Endothelial cell of umbilical vein (primary cell): ENCODE data around the gene POU3F3. TPM values are rescaled to one million over a fixed set of nuclear protein-coding genes. Genes with fewer than 3 reads are reported as not detected.

Source experiments
- BruUV-seq: library from RNA; stranded (reverse); fragments of 400-500 nt; replicated peaks from 2 replicates; lab custom pipeline; 2021; lab: Mats Ljungman, UMichigan
- CTCF ChIA-PET: fragments of 300-600, 350-600 bp; sonication (Branson Sonifier 250); formaldehyde crosslinking; loops from one replicate; lab custom pipeline; 2021; ENCODE audit warnings: antibody characterized with exemption, inconsistent platforms; lab: Charles Lee
- POLR2A ChIA-PET: fragments of 300-600, 350-600 bp; sonication (Branson Sonifier 250); formaldehyde crosslinking; loops from one replicate; lab custom pipeline; 2021; ENCODE audit warnings: antibody characterized with exemption, inconsistent platforms; lab: Charles Lee
- DNase-seq: peaks from one replicate; pipeline ENCODE4 v3.0.0-alpha.2; 2011; ENCODE audit warnings: low read depth, low spot score
- FAIRE-seq: peaks from 2 replicates; lab custom pipeline; 2011; peaks lifted over from hg19 to GRCh38; lab: Jason Lieb, UNC
- H2AFZ ChIP-seq: 2 replicates; pipeline ENCODE4 v1.6.0; 2012; ENCODE audit warnings: low read depth, low read length, control low read depth, inconsistent platforms
- H3K27ac ChIP-seq: 2 replicates; pipeline ENCODE4 v1.5.1; 2011; ENCODE audit warnings: low read depth, mild to moderate bottlenecking, control low read depth, low read length, moderate library complexity; ENCODE audit not compliant: insufficient read depth
- H3K27me3 ChIP-seq, 2 experiments: 2 replicates each; pipeline versions ENCODE4 v1.6.0 to v1.6.1; 2011; ENCODE audit warnings: low read length in 2 of 2, mixed read lengths in 1 of 2; ENCODE audit not compliant: control insufficient read depth in 2 of 2, insufficient read depth in 2 of 2
- H3K36me3 ChIP-seq, 2 experiments: 2 replicates in 1 of 2; 3 replicates in 1 of 2; pipeline ENCODE4 v1.5.1; 2011; ENCODE audit warnings: low read length in 2 of 2, mild to moderate bottlenecking in 1 of 2, moderate library complexity in 1 of 2; ENCODE audit not compliant: control insufficient read depth in 2 of 2, insufficient read depth in 2 of 2; ENCODE audit errors: extremely low read depth in 1 of 2
- H3K4me1 ChIP-seq: 3 replicates; pipeline ENCODE4 v1.5.1; 2011; ENCODE audit warnings: mild to moderate bottlenecking, low read length; ENCODE audit not compliant: control insufficient read depth, insufficient read depth; ENCODE audit errors: extremely low read depth
- H3K4me2 ChIP-seq: 2 replicates; pipeline ENCODE4 v1.6.1; 2011; ENCODE audit warnings: low read length, control low read depth, mixed read lengths; ENCODE audit not compliant: insufficient read depth
- H3K4me3 ChIP-seq, 3 experiments: fragments of 200-600 bp in 1 of 3; sonication (generic), shearing (Covaris generic) in 1 of 3; replicated peaks in 1 of 3; 2 replicates each; pipeline ENCODE4 v1.5.1; 2011 to 2016; ENCODE audit warnings: control low read depth in 3 of 3, low read length in 3 of 3, mild to moderate bottlenecking in 2 of 3, inconsistent platforms in 1 of 3, low read depth in 1 of 3, moderate library complexity in 1 of 3; ENCODE audit not compliant: insufficient read depth in 1 of 3
- H3K79me2 ChIP-seq: 2 replicates; pipeline ENCODE4 v1.6.0; 2012; ENCODE audit warnings: low read length, inconsistent platforms; ENCODE audit not compliant: control insufficient read depth, insufficient read depth
- H3K9ac ChIP-seq: replicated peaks from 2 replicates; pipeline ENCODE3; 2011; ENCODE audit warnings: low read length, control low read depth; ENCODE audit not compliant: insufficient read depth; ENCODE audit errors: extremely low read depth
- H3K9me1 ChIP-seq: replicated peaks from 3 replicates; pipeline ENCODE4 v1.6.0; 2011; ENCODE audit warnings: mild to moderate bottlenecking, low read length; ENCODE audit not compliant: control insufficient read depth, insufficient read depth; ENCODE audit errors: extremely low read depth
- H3K9me3 ChIP-seq: replicated peaks from 2 replicates; pipeline ENCODE4 v1.5.1; 2012; ENCODE audit warnings: low read length, inconsistent platforms; ENCODE audit not compliant: control insufficient read depth, insufficient read depth
- H4K20me1 ChIP-seq: replicated peaks from 2 replicates; pipeline ENCODE3; 2011; ENCODE audit warnings: mild to moderate bottlenecking, low read length; ENCODE audit not compliant: control insufficient read depth, insufficient read depth; ENCODE audit errors: extremely low read depth
- EZH2 ChIP-seq: IDR thresholded peaks from 2 replicates; pipeline ENCODE4 v1.6.1; 2012; ENCODE audit warnings: borderline replicate concordance, low read depth, mild to moderate bottlenecking, moderate library complexity, low read length, inconsistent platforms; ENCODE audit not compliant: severe bottlenecking
- FOS ChIP-seq: IDR thresholded peaks from 2 replicates; pipeline ENCODE4 v1.6.1; 2011; ENCODE audit warnings: mild to moderate bottlenecking, low read length, moderate library complexity, borderline replicate concordance; ENCODE audit not compliant: insufficient read depth
- GATA2 ChIP-seq: IDR thresholded peaks from 2 replicates; pipeline ENCODE4 v1.7.0; 2011; ENCODE audit warnings: low read depth, mild to moderate bottlenecking, moderate library complexity, mixed read lengths, low read length; ENCODE audit not compliant: insufficient read length, insufficient read depth
- JUN ChIP-seq: IDR thresholded peaks from 2 replicates; pipeline ENCODE4 v1.6.1; 2011; ENCODE audit warnings: borderline replicate concordance, low read depth; ENCODE audit not compliant: insufficient read length, insufficient read depth
- MYC ChIP-seq: IDR thresholded peaks from one replicate; pipeline ENCODE4 v1.6.1; 2011; ENCODE audit warnings: mild to moderate bottlenecking, low read depth, low read length
- POLR2A ChIP-seq: IDR thresholded peaks from 2 replicates; pipeline ENCODE4 v1.6.1; 2012; ENCODE audit warnings: low read depth, mild to moderate bottlenecking, control low read depth, low read length
- POLR2AphosphoS5 ChIP-seq: IDR thresholded peaks from 2 replicates; pipeline ENCODE4 v1.6.1; 2012; ENCODE audit warnings: low read depth, mild to moderate bottlenecking, control low read depth, low read length, moderate library complexity; ENCODE audit not compliant: insufficient read depth
- dilution Hi-C: fragments of 300-500 bp; cut with MboI; formaldehyde crosslinking; loops from one replicate; pipeline ENCODE4 v1.15.0; 2019; ENCODE audit warnings: low sequenced_read_pairs; ENCODE audit not compliant: extremely low pct_ligation_motif_present
- intact Hi-C: fragments of 100-400 bp; cut with micrococcal nuclease; formaldehyde crosslinking; loops from one replicate; pipeline ENCODE4 v1.10.0; 2022
- polyA plus RNA-seq, 4 experiments: library from polyadenylated mRNA; depleted of rRNA in 3 of 4; stranded (reverse) in 3 of 4; unstranded in 1 of 4; fragments of >200 nt; gene quantifications; 2 replicates each; pipeline versions ENCODE4 v1.2.1 to v1.2.3, GENCODE V29; 2011 to 2012; ENCODE audit warnings: missing spikeins in 1 of 4
- total RNA-seq: library from RNA; stranded (reverse); gene quantifications from 2 replicates; pipeline ENCODE4 v1.2.3, GENCODE V29; 2021
- TF ChIP-seq, protein P1 (sequence below): IDR thresholded peaks from 2 replicates; pipeline ENCODE4 v1.6.1; 2011; ENCODE audit not compliant: insufficient read depth, insufficient read length
- TF ChIP-seq, protein P2 (sequence below), 2 donors: IDR thresholded peaks; 1 replicate in 1 of 2; 2 replicates in 1 of 2; pipeline ENCODE4 v1.5.1; 2011; ENCODE audit warnings: low read length in 2 of 2, mild to moderate bottlenecking in 2 of 2, moderate library complexity in 2 of 2, control low read depth in 1 of 2, inconsistent platforms in 1 of 2, low read depth in 1 of 2; ENCODE audit not compliant: insufficient read depth in 1 of 2; ENCODE audit errors: extremely low read depth in 1 of 2

The POU3F3 gene
- total and polyA plus RNA-seq, 2 donors (not counting 3 experiments of a cell fraction or from before 2014, with no cell fraction given), result not detected

DNA sequence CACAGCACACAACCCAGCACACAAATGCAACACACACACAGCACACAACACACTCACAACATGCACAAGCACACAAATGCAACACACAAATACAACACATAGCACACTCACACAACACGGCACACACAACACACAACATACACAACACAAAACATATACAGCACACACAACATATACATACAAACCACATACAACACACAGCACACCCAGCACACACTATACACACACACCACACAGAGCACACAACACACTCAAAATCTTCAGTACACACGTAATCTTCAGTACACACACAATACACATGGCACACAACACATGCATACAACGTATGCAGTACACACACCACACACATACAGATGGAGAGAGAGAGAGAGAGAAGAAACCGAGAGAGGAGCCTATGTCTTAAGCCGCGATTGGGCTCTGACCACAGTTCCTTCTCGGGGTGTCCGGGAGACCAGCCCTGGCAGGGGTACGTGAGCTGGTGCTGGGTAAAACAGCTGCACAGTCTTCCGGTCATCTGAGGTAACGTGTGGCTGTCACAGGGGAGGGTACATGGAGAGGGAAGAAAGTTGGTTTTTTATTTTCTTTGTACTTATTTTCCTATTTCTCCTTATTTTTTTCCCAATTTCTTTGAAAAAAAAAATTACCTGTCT lies 25.1 kb downstream of the POU3F3 start:
- no peak overlapping the region for H3K4me3 ChIP-seq
- DNase-seq (no peak), FAIRE-seq (no peak)
- intact Hi-C loops, result loop anchor here (10.0 kb wide), 1 partner anchor 1714 kb away; no protein-coding TSS in a partner anchor
- no peaks in the 10 kb centered on the region for H3K4me1 ChIP-seq
- no peaks in the 10 kb centered on the region for H3K9me1 ChIP-seq
- H4K20me1 ChIP-seq, result no peaks in the 10 kb centered on the region
- TF ChIP-seq MYC, result no peak
- no peak for TF ChIP-seq EZH2
- TF ChIP-seq FOS, result no peak
- TF ChIP-seq GATA2, result no peak
- TF ChIP-seq, protein P1, sequence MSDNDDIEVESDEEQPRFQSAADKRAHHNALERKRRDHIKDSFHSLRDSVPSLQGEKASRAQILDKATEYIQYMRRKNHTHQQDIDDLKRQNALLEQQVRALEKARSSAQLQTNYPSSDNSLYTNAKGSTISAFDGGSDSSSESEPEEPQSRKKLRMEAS, result no peak
- TF ChIP-seq POLR2A, result no peak
- TF ChIP-seq, protein P2, sequence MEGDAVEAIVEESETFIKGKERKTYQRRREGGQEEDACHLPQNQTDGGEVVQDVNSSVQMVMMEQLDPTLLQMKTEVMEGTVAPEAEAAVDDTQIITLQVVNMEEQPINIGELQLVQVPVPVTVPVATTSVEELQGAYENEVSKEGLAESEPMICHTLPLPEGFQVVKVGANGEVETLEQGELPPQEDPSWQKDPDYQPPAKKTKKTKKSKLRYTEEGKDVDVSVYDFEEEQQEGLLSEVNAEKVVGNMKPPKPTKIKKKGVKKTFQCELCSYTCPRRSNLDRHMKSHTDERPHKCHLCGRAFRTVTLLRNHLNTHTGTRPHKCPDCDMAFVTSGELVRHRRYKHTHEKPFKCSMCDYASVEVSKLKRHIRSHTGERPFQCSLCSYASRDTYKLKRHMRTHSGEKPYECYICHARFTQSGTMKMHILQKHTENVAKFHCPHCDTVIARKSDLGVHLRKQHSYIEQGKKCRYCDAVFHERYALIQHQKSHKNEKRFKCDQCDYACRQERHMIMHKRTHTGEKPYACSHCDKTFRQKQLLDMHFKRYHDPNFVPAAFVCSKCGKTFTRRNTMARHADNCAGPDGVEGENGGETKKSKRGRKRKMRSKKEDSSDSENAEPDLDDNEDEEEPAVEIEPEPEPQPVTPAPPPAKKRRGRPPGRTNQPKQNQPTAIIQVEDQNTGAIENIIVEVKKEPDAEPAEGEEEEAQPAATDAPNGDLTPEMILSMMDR (IDR thresholded peaks at IDR 0.05; ENCODE audit: extremely low read depth in 1 of 2, insufficient read depth in 1 of 2, low read depth in 1 of 2, low read length in 2 of 2), result no peak
- no peak for TF ChIP-seq JUN
- TF ChIP-seq POLR2AphosphoS5, result no peak
- no peaks in the 10 kb centered on the region for H3K9me3 ChIP-seq
- dilution Hi-C loops, result no loop called here
- no peak overlapping the region for H3K27ac ChIP-seq
- H3K4me2 ChIP-seq, result no peak overlapping the region
- no TSS peak for BruUV-seq
- H3K36me3 ChIP-seq, result no peaks in the 10 kb centered on the region
- H2AFZ ChIP-seq, result no peak overlapping the region
- ChIA-PET CTCF (no interaction called here), POLR2A (no interaction called here)
- no peaks in the 10 kb centered on the region for H3K79me2 ChIP-seq
- H3K27me3 ChIP-seq, result peaks cover 4% of the 10 kb centered on the region in 2 experiments
- H3K9ac ChIP-seq, result no peak overlapping the region
